GM18526 (cell line): ENCODE data around the gene GLIS1.

Experiments used
- POLR2A ChIP-seq: IDR thresholded peaks from 3 replicates; pipeline ENCODE4 v1.6.1; 2011; ENCODE audit not compliant: insufficient read length; ENCODE audit errors: extremely low read depth

Gene GLIS1

GRCh38 chr1:53580009-53580400, 159.0 kb downstream of the GLIS1 start:
- no peak for TF ChIP-seq POLR2A

GRCh38 chr1:53579221-53580008, 159.5 kb downstream of the GLIS1 start:
- TF ChIP-seq POLR2A = no peak

GRCh38 chr1:53578358-53578757, 160.6 kb downstream of the GLIS1 start:
- no peak for TF ChIP-seq POLR2A

GRCh38 chr1:53577761-53578100, 161.2 kb downstream of the GLIS1 start:
- no peak for TF ChIP-seq POLR2A

GRCh38 chr1:53576866-53577760, 161.9 kb downstream of the GLIS1 start:
- TF ChIP-seq POLR2A = no peak

- no peak for TF ChIP-seq POLR2A
These were observed 162.6 kb downstream of the GLIS1 start for GRCh38 chr1:53576381-53576801.

GRCh38 chr1:53575955-53576320, 163.0 kb downstream of the GLIS1 start:
- TF ChIP-seq POLR2A = no peak

GRCh38 chr1:53575141-53575954, 163.6 kb downstream of the GLIS1 start:
- no peak for TF ChIP-seq POLR2A

- TF ChIP-seq POLR2A = no peak
These were observed 164.3 kb downstream of the GLIS1 start for GRCh38 chr1:53574621-53575020.

- TF ChIP-seq POLR2A = no peak
These were observed 165.0 kb downstream of the GLIS1 start for GRCh38 chr1:53573931-53574330.

GRCh38 chr1:53573522-53573921, 165.4 kb downstream of the GLIS1 start:
- no peak for TF ChIP-seq POLR2A

GRCh38 chr1:53572815-53573173, 166.2 kb downstream of the GLIS1 start:
- TF ChIP-seq POLR2A = no peak

GRCh38 chr1:53572065-53572814, 166.7 kb downstream of the GLIS1 start:
- no peak for TF ChIP-seq POLR2A

GRCh38 chr1:53568540-53568939, 170.4 kb downstream of the GLIS1 start:
- no peak for TF ChIP-seq POLR2A

GRCh38 chr1:53567851-53568250, 171.1 kb downstream of the GLIS1 start:
- TF ChIP-seq POLR2A = no peak

- no peak for TF ChIP-seq POLR2A
These were observed 171.5 kb downstream of the GLIS1 start for GRCh38 chr1:53567450-53567849.
